SK-N-SH (cell line): ENCODE results near the gene TEAD3. TPM values are rescaled to one million over a fixed set of nuclear protein-coding genes. Genes with fewer than 3 reads are reported as not detected.

ENCODE experiments used
- CTCF ChIA-PET: fragments of 300-600, 350-600 bp; formaldehyde crosslinking; extraction: SDS; loops from one replicate; lab custom pipeline; 2021; lab: Yijun Ruan, JAX
- POLR2A ChIA-PET: fragments of 350-600 bp; sonication (Branson Sonifier 250); formaldehyde crosslinking; extraction: SDS; loops from one replicate; lab custom pipeline; 2020; ENCODE audit warnings: antibody characterized with exemption, inconsistent platforms; lab: Yijun Ruan, JAX
- DNase-seq: peaks from one replicate; pipeline ENCODE4 v3.0.0; 2012
- H2AFZ ChIP-seq: fragments of 200-600 bp; sonication (generic); 2 replicates; pipeline ENCODE4 v1.8.1; 2016; ENCODE audit warnings: antibody characterized with exemption, mild to moderate bottlenecking, low read depth
- H3F3A ChIP-seq: fragments of 200-600 bp; sonication (generic); replicated peaks from 2 replicates; pipeline ENCODE3; 2016; ENCODE audit warnings: antibody characterized with exemption, mild to moderate bottlenecking; ENCODE audit not compliant: insufficient read depth
- H3K27ac ChIP-seq, 2 experiments: fragments of 200-500 bp in 1 of 2; fragments of 200-600 bp in 1 of 2; sonication (Bioruptor generic) in 1 of 2; sonication (generic), shearing (Covaris generic) in 1 of 2; 2 replicates each; pipeline versions ENCODE4 v1.5.1 to v1.6.1; 2014 to 2016; ENCODE audit warnings: low read depth in 2 of 2, inconsistent platforms in 1 of 2, low read length in 1 of 2, mild to moderate bottlenecking in 1 of 2, mixed read lengths in 1 of 2
- H3K27me3 ChIP-seq: fragments of 200-600 bp; sonication (generic), shearing (Covaris generic); 2 replicates; pipeline ENCODE4 v1.6.1; 2016; ENCODE audit warnings: mixed run types; ENCODE audit not compliant: insufficient read depth
- H3K36me3 ChIP-seq, 2 experiments: fragments of 200-500 bp in 1 of 2; fragments of 200-600 bp in 1 of 2; sonication (Bioruptor generic) in 1 of 2; sonication (generic) in 1 of 2; replicated peaks in 1 of 2; 2 replicates each; pipeline versions ENCODE3 to v1.5.1; 2014 to 2016; ENCODE audit warnings: low read length in 1 of 2, mild to moderate bottlenecking in 1 of 2; ENCODE audit not compliant: insufficient read depth in 2 of 2, control insufficient read depth in 1 of 2
- H3K4me1 ChIP-seq, 2 experiments: fragments of 200-500 bp in 1 of 2; fragments of 200-600 bp in 1 of 2; sonication (Bioruptor generic) in 1 of 2; sonication (generic), shearing (Covaris generic) in 1 of 2; 2 replicates each; pipeline versions ENCODE4 v1.5.1 to v1.6.1; 2014 to 2016; ENCODE audit warnings: low read depth in 1 of 2, low read length in 1 of 2, mixed run types in 1 of 2; ENCODE audit not compliant: insufficient read depth in 2 of 2, control insufficient read depth in 1 of 2
- H3K4me2 ChIP-seq: fragments of 200-600 bp; sonication (generic), shearing (Covaris generic); 2 replicates; pipeline ENCODE4 v1.6.1; 2017; ENCODE audit warnings: mixed run types
- H3K4me3 ChIP-seq, 2 experiments: fragments of 200-500 bp in 1 of 2; fragments of 200-600 bp in 1 of 2; sonication (Bioruptor generic) in 1 of 2; sonication (generic), shearing (Covaris generic) in 1 of 2; 2 replicates each; pipeline versions ENCODE4 v1.5.1 to v1.8.1; 2014 to 2016; ENCODE audit warnings: low read depth in 2 of 2, inconsistent platforms in 1 of 2, low read length in 1 of 2, mild to moderate bottlenecking in 1 of 2, mixed read lengths in 1 of 2, moderate library complexity in 1 of 2
- H3K79me2 ChIP-seq: fragments of 200-600 bp; sonication (generic); 2 replicates; pipeline ENCODE4 v1.8.1; 2017; ENCODE audit warnings: mild to moderate bottlenecking; ENCODE audit not compliant: insufficient read depth
- H3K9ac ChIP-seq: fragments of 200-600 bp; sonication (generic); 2 replicates; pipeline ENCODE4 v1.6.1; 2017; ENCODE audit warnings: mixed run types
- H3K9me2 ChIP-seq: fragments of 200-600 bp; sonication (generic); 2 replicates; pipeline ENCODE4 v1.6.1; 2017; ENCODE audit warnings: mixed run types
- H3K9me3 ChIP-seq: fragments of 200-600 bp; sonication (generic); 2 replicates; pipeline ENCODE4 v1.6.1; 2017; ENCODE audit warnings: mixed run types, mild to moderate bottlenecking, moderate library complexity
- H4K20me1 ChIP-seq: fragments of 200-600 bp; sonication (generic); 2 replicates; pipeline ENCODE4 v1.6.1; 2017; ENCODE audit warnings: mild to moderate bottlenecking, mixed run types; ENCODE audit not compliant: insufficient read depth
- ELF1 ChIP-seq: IDR thresholded peaks from 2 replicates; pipeline ENCODE4 v1.4.0; 2012
- EP300 ChIP-seq, 2 experiments: IDR thresholded peaks; 2 replicates each; pipeline versions ENCODE4 v1.4.0 to v1.6.1; 2012; ENCODE audit warnings: borderline replicate concordance in 1 of 2, low read depth in 1 of 2, low read length in 1 of 2
- FOSL2 ChIP-seq: IDR thresholded peaks from 2 replicates; pipeline ENCODE4 v1.4.0; 2012; ENCODE audit warnings: low read depth, mild to moderate bottlenecking, moderate library complexity, borderline replicate concordance
- FOXM1 ChIP-seq: IDR thresholded peaks from 2 replicates; pipeline ENCODE4 v1.4.0; 2012; ENCODE audit warnings: low read depth, mild to moderate bottlenecking
- GABPA ChIP-seq: IDR thresholded peaks from 2 replicates; pipeline ENCODE4 v1.4.0; 2012; ENCODE audit warnings: low read depth, mild to moderate bottlenecking
- JUND ChIP-seq: IDR thresholded peaks from 2 replicates; pipeline ENCODE4 v1.4.0; 2012
- MEF2A ChIP-seq: IDR thresholded peaks from 2 replicates; pipeline ENCODE4 v1.4.0; 2012; ENCODE audit warnings: low read depth, borderline replicate concordance
- MXI1 ChIP-seq: IDR thresholded peaks from 2 replicates; pipeline ENCODE4 v1.6.1; 2012; ENCODE audit warnings: mild to moderate bottlenecking, low read depth, low read length, improper control_type of control experiment
- RCOR1 ChIP-seq: fragments of 150-350 bp; IDR thresholded peaks from 2 replicates; pipeline ENCODE4 v1.6.1; 2017; ENCODE audit warnings: antibody characterized with exemption, low read length
- RFX5 ChIP-seq: IDR thresholded peaks from 2 replicates; pipeline ENCODE4 v1.6.1; 2012; ENCODE audit warnings: mild to moderate bottlenecking, improper control_type of control experiment, low read length
- SIN3A ChIP-seq: IDR thresholded peaks from 2 replicates; pipeline ENCODE4 v1.6.1; 2012; ENCODE audit warnings: low read depth, mild to moderate bottlenecking, low read length, moderate library complexity, borderline replicate concordance
- SMC3 ChIP-seq: IDR thresholded peaks from 2 replicates; pipeline ENCODE4 v1.6.1; 2012; ENCODE audit warnings: low read depth, low read length, improper control_type of control experiment
- TAF1 ChIP-seq: IDR thresholded peaks from 2 replicates; pipeline ENCODE4 v1.6.1; 2012; ENCODE audit warnings: low read depth, mild to moderate bottlenecking, low read length, moderate library complexity, borderline replicate concordance
- TEAD4 ChIP-seq: IDR thresholded peaks from 2 replicates; pipeline ENCODE4 v1.4.0; 2012; ENCODE audit warnings: mild to moderate bottlenecking, borderline replicate concordance; ENCODE audit not compliant: insufficient read depth
- YY1 ChIP-seq: IDR thresholded peaks from 2 replicates; pipeline ENCODE4 v1.4.0; 2012; ENCODE audit warnings: low read depth, mild to moderate bottlenecking
- WGBS: methylation state at CpG from one replicate; pipeline ENCODE4 v1.1.6; 2017; ENCODE audit warnings: low lambda C conversion rate; 5-methylcytosine and 5-hydroxymethylcytosine counted together
- polyA plus RNA-seq, 3 experiments: library from polyadenylated mRNA; depleted of rRNA; stranded (reverse); fragments of >200 nt; gene quantifications; 2 replicates each; pipeline ENCODE4 v1.2.3, GENCODE V29; 2012
- TF ChIP-seq, protein P1 (sequence below): IDR thresholded peaks from 2 replicates; pipeline ENCODE4 v1.4.0; 2012; ENCODE audit warnings: low read depth, borderline replicate concordance
- TF ChIP-seq, protein P2 (sequence below): IDR thresholded peaks from 2 replicates; pipeline ENCODE4; 2012
- TF ChIP-seq, protein P3 (sequence below): fragments of 150-350 bp; IDR thresholded peaks from 2 replicates; pipeline ENCODE4 v1.6.1; 2016; ENCODE audit warnings: mild to moderate bottlenecking, low read depth, low read length
- TF ChIP-seq, protein P4 (sequence below): fragments of 150-350 bp; IDR thresholded peaks from 2 replicates; pipeline ENCODE4 v1.6.1; 2017; ENCODE audit warnings: antibody characterized with exemption, low read length, low read depth, borderline replicate concordance

The TEAD3 gene
- polyA plus RNA-seq, 1 of the 3 experiments (the other 2 are of a cell fraction) = 7.1 TPM

DNA sequence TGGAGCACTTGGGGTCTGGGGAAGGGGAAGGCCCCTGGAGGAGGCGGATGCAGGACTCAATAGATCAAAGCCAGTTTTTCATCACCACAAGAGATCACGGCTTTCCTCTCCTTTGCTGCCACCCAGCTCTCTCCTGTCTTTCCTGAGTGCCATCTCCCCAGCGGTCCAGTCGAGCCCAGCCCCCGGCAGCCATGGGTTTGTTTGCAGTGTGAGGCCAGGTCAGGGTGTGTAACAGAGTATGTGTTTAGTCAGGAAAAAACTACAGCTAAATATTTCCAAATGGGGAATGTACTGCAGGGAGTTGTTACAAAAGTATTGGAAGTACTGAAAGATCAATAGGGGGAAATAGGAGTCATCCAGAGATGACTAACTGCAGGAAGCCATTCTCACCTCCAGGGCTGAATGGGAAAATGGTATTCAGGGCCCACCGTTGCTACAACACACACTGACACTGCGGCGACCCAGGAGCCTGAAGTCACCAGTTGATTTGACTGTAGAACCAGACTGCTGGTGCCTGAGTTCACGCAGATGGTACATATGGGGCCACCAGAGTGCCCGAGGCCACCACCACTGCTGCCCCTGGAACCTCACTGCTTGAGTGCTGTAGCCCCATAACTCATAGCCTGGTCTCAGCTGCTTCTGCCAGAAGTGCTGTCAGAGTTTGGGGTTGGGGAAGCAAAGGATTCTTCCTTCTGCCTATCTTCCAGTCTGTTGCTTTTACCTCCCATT, 68.3 kb downstream of the TEAD3 start:
- H3K36me3 ChIP-seq = peaks cover 9 to 13% of the 10 kb centered on the region in 2 experiments
- no peaks in the 10 kb centered on the region for H3K27me3 ChIP-seq
- H4K20me1 ChIP-seq = no peaks in the 10 kb centered on the region
- no peaks in the 10 kb centered on the region for H3F3A ChIP-seq
- peak overlapping the region in 1 of 2 experiments; percentile 66; a peak in 1 of 4 replicates for H3K27ac ChIP-seq
- H3K4me3 ChIP-seq = no peak overlapping the region
- DNase-seq = no peak
- H3K9me2 ChIP-seq = no peaks in the 10 kb centered on the region
- ChIA-PET POLR2A (no interaction called here), CTCF (interaction anchor here (1.2 to 2.0 kb wide), 3 partner anchors 10 to 86 kb away, joined by 3 to 11 read pairs (median 5); partner anchors contain the start of gene PPARD)
- H3K9me3 ChIP-seq = peaks cover 11% of the 10 kb centered on the region; the same call in 1 of the 2 replicates
- 90% methylated on average over 7 of the region's 10 CpGs for WGBS
- no peak overlapping the region for H2AFZ ChIP-seq
- no peaks in the 10 kb centered on the region for H3K79me2 ChIP-seq
- H3K4me2 ChIP-seq = 0 out of 2 replicates have a peak overlapping the region, but pooled peaks have one; percentile 44
- peak overlapping the region; percentile 21; the same call in 1 of the 2 replicates for H3K9ac ChIP-seq
- peaks cover 0 to 21% of the 10 kb centered on the region in 2 experiments; a peak in 1 of 4 replicates for H3K4me1 ChIP-seq
- TF ChIP-seq MXI1 (no peak), RFX5 (no peak), ELF1 (no peak), YY1 (no peak), EP300 (IDR thresholded peaks at IDR 0.05; ENCODE audit: borderline replicate concordance in 1 of 2, low read depth in 1 of 2, low read length in 1 of 2) (no peak), JUND (no peak), SIN3A (no peak), MEF2A (no peak)
- TF ChIP-seq, protein P1, sequence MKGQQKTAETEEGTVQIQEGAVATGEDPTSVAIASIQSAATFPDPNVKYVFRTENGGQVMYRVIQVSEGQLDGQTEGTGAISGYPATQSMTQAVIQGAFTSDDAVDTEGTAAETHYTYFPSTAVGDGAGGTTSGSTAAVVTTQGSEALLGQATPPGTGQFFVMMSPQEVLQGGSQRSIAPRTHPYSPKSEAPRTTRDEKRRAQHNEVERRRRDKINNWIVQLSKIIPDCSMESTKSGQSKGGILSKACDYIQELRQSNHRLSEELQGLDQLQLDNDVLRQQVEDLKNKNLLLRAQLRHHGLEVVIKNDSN = no peak
- TF ChIP-seq, protein P2, sequence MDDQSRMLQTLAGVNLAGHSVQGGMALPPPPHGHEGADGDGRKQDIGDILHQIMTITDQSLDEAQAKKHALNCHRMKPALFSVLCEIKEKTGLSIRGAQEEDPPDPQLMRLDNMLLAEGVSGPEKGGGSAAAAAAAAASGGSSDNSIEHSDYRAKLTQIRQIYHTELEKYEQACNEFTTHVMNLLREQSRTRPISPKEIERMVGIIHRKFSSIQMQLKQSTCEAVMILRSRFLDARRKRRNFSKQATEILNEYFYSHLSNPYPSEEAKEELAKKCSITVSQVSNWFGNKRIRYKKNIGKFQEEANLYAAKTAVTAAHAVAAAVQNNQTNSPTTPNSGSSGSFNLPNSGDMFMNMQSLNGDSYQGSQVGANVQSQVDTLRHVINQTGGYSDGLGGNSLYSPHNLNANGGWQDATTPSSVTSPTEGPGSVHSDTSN = no peak

DNA sequence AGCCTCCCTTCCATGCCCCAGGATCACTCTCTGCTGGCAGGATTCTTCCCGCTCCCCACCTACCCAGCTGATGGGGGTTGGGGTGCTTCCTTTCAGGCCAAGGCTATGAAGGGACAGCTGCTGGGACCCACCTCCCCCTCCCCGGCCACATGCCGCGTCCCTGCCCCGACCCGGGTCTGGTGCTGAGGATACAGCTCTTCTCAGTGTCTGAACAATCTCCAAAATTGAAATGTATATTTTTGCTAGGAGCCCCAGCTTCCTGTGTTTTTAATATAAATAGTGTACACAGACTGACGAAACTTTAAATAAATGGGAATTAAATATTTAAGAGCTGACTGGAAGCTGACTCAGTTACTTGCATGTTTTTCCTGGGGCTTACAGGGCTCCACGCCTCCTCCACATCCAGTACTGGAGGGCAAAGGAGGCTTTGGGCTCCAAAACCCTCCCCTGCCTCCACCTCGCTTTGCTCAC, 69.0 kb downstream of the TEAD3 start:
- no peaks in the 10 kb centered on the region for H3K27me3 ChIP-seq
- H4K20me1 ChIP-seq = no peaks in the 10 kb centered on the region
- H2AFZ ChIP-seq = no peak overlapping the region
- POLR2A ChIA-PET = no interaction called here
- peaks cover 0 to 21% of the 10 kb centered on the region in 2 experiments; a peak in 1 of 4 replicates for H3K4me1 ChIP-seq
- peak overlapping the region in 1 of 2 experiments; percentile 66; a peak in 2 of 4 replicates for H3K27ac ChIP-seq
- no peaks in the 10 kb centered on the region for H3K79me2 ChIP-seq
- no peak for TF ChIP-seq TEAD4
- TF ChIP-seq SMC3 = no peak
- no peak for TF ChIP-seq FOSL2
- no peak for TF ChIP-seq EP300 (IDR thresholded peaks at IDR 0.05; ENCODE audit: borderline replicate concordance in 1 of 2, low read depth in 1 of 2, low read length in 1 of 2)
- TF ChIP-seq GABPA = no peak
- TF ChIP-seq, protein P2 = no peak
- no peak for TF ChIP-seq RCOR1
- TF ChIP-seq, protein P3, sequence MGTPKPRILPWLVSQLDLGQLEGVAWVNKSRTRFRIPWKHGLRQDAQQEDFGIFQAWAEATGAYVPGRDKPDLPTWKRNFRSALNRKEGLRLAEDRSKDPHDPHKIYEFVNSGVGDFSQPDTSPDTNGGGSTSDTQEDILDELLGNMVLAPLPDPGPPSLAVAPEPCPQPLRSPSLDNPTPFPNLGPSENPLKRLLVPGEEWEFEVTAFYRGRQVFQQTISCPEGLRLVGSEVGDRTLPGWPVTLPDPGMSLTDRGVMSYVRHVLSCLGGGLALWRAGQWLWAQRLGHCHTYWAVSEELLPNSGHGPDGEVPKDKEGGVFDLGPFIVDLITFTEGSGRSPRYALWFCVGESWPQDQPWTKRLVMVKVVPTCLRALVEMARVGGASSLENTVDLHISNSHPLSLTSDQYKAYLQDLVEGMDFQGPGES = no peak
- no peak for TF ChIP-seq TAF1
- TF ChIP-seq ELF1 = no peak
- TF ChIP-seq, protein P4, sequence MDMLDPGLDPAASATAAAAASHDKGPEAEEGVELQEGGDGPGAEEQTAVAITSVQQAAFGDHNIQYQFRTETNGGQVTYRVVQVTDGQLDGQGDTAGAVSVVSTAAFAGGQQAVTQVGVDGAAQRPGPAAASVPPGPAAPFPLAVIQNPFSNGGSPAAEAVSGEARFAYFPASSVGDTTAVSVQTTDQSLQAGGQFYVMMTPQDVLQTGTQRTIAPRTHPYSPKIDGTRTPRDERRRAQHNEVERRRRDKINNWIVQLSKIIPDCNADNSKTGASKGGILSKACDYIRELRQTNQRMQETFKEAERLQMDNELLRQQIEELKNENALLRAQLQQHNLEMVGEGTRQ = no peak
- TF ChIP-seq YY1 = no peak
- TF ChIP-seq FOXM1 = no peak
- TF ChIP-seq, all 33 proteins: peak for 0
- Histone ChIP-seq H3K9me2 (no peaks in the 10 kb centered on the region), H3K9me3 (peaks cover 11% of the 10 kb centered on the region; the same call in 1 of the 2 replicates), H3K4me3 (no peak overlapping the region), H3K9ac (no peak overlapping the region), H3F3A (no peaks in the 10 kb centered on the region), H3K36me3 (peaks cover 9 to 13% of the 10 kb centered on the region in 2 experiments), H3K4me2 (0 out of 2 replicates have a peak overlapping the region, but pooled peaks have one; percentile 44)
- 91% methylated on average over 8 of the region's 9 CpGs for WGBS
- CTCF ChIA-PET = interaction anchor here (1.8 to 2.0 kb wide), 2 partner anchors 9 to 86 kb away, joined by 5 to 11 read pairs; partner anchors contain the start of gene PPARD
- DNase-seq = no peak
